Stimulated activated CD4-positive, alpha-beta T cell treated with anti-CD3 and anti-CD28 coated beads, Interleukin-4, amount 100 ng/mL, for 24 hours (primary cell): ENCODE data around the gene TFB2M.
"Not testable (repeated sequence)": the region's sequence is repeated elsewhere in the genome, so short reads cannot be mapped to it uniquely, and the experiment has no call there.

Experiments used
- DNase-seq: peaks from one replicate; pipeline ENCODE4 v3.0.0-alpha.2; 2020

Gene TFB2M

DNA sequence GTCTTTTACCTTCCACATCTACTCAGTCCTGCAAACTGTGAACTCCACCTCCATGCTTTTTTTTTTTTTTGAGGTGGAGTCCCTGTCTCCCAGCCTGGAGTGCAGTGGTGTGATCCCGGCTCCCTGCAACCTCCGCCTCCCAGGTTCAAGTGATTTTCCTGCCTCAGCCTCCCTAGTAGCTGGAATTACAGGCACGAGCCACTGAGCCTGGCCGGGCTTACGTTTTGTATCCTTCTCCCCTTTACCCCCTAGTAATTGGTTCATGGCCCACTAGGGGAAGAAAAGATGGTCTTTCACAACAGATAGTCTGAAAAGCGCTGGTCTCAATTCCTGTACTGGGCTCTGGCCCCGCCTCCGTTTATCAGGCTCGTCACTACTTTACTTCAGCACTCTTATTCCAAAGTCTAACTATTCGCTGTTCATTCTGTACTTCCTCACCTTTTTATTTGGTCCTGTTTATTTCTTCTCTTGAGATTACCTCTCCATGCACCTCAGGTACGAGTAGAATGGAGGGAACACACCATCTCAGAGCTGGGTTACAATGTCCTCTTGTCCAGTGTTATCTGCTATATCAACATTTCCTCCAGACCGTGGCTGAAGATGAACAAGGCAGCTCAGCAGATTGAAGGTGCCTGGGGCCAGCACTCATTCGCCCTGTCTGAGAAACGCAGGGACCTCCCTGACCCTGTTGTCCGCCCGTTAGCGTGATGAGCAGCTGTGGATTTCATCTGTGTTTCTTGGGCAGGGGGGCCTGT lies 16.4 kb upstream of the TFB2M start:
- DNase-seq = no peak

- DNase-seq = no peak
Measured at GRCh38 chr1:246580497-246581370, 14.7 kb upstream of the TFB2M start.

- no peak for DNase-seq
Measured at GRCh38 chr1:246579818-246580217, 13.8 kb upstream of the TFB2M start.

DNA sequence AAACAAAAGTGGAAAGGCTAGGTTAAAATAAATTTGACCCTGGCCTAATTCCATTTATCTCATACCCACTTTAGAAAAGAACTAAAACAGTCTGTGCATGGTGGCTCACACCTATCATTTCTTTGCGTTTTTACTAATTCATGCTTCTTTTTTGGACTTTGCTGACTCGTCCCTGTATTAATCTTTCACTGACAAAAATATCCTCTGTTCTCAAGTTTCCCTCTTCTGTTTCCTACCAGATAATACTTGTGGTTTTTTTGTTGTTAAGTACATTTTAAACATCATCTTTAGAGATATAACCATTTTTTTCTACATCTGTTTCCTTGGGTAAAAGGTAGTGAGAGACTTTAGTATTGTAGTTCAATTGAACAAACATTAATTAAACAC lies 11.7 kb upstream of the TFB2M start:
- DNase-seq = no peak

- no peak for DNase-seq
Measured at GRCh38 chr1:246577082-246577719, 11.1 kb upstream of the TFB2M start.

GRCh38 chr1:246576709-246577032 lies 10.6 kb upstream of the TFB2M start:
- DNase-seq = no peak

GRCh38 chr1:246573491-246573890 lies 7.4 kb upstream of the TFB2M start:
- no peak for DNase-seq

DNA sequence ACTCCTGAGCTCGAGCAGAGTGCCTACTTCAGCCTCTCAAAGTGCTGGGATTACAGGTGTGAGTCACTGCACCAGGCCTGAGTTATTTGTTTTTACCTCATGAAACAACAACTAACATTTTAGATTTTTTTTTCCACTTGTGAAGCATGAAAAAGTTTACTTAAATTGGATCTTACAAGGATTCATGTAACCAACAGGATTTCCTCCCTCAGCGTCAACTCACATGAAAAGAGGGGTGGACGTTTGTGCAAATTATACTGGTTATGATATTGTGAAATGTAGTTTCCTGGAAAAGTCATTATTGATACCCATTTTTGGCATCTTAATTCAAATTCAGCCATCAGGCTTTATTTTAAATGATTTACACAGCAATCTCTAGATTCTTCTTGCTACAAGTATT lies 6.7 kb upstream of the TFB2M start:
- DNase-seq = no peak

- DNase-seq = no peak
Measured at GRCh38 chr1:246571953-246572352, 5.9 kb upstream of the TFB2M start.

DNA sequence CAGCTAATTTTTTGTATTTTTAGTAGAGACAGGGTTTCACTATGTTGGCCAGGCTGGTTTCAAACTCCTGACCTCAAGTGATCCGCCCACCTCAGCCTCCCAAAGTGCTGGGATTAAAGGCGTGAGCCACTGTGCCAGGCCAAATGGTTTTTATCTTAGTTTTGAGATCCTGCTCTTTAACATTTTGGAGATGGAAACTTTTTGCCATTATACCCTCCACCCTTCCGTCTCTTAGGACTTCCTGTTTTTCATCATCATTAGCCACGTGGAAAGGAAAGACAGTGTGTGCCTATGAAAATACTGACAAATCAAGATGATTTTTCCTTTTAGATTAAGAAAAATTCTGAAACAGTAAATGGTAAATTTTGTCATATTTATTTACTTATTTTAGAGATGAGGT lies 5.2 kb upstream of the TFB2M start:
- DNase-seq = not testable (repeated sequence)

GRCh38 chr1:246569248-246570238 lies 3.5 kb upstream of the TFB2M start:
- peak; percentile 38 for DNase-seq

GRCh38 chr1:246567646-246568235 lies 1.7 kb upstream of the TFB2M start:
- no peak for DNase-seq

DNA sequence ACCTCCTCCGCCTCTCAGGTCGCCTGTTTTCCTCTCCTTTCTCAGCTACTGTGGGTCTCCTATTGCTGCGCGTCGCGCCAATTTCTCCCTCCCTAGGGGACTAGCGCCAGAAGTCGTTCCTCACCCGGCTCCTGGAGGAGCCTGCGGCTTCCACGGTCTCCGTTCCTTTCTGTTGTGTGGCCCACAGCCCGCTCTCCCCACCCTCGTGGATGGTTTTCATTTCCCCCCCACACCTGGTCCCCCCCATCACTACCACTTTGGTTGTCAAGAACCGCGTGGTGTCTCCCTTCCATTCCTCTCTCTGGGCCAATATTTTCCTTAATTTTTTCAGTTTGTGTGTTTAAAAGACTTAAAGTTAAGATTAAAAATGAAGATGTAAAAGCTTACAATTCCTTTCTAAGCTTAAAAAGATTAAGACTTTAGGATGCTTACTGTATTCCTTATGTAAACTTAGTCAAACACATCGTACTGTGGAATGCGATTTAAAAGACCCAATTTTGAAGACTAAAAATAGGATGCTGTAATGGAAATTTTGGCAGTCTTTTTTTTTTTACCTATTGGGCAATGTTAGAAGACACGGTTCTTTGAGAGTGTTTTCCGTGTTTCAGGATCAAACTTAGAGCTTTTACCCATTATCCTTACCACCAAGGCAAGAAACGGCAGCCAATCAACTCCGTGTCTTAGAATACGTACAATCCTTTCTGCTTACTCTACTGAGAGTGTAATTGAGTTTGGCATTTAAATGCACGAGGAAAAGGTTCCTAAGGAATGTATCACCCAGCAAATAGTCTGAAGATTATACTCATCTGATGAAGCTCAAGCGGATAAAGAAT lies 968 bp upstream of the TFB2M start:
- DNase-seq = peak; percentile 51

DNA sequence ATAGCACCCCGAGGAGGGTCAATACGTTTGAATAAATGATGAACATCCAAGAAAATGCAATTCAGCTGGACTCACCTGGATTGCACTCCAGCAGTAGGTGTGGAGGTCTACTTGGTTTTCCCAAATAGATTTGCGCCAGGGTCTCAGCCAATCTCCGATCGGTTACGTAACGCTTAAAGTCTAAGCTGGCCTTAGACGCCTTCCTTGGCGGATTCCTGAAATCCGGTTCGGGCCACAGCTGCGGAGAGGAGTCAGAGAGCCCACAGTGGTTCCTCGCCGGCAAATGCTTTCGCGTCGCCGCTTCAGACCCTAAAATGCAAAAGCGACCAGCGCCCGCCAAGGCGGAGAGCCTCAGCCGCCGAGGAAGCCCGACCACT lies 322 bp downstream of the TFB2M start:
- DNase-seq = no peak

GRCh38 chr1:246564839-246565750 lies 966 bp downstream of the TFB2M start:
- DNase-seq = no peak

- not testable (repeated sequence) for DNase-seq
Measured at GRCh38 chr1:246560833-246561232, 5.2 kb downstream of the TFB2M start.

DNA sequence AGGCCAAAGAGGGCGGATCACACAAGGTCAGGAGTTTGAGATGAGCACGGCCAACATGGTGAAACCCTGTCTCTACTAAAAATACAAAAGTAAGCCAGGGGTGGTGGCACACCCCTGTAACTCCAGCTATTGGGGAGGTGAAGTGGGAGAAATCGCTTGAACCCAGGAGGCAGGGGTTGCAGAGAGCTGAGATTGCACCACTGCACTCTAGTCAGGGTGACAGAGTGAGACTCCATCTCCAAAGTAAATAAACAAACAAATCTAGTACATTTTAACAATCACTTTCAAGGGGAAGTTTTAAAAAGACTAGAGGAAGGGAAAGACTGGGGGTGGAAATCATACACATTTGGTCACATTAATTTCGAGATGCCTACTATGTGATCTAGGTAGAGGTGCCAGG lies 6.8 kb downstream of the TFB2M start:
- DNase-seq = no peak

DNA sequence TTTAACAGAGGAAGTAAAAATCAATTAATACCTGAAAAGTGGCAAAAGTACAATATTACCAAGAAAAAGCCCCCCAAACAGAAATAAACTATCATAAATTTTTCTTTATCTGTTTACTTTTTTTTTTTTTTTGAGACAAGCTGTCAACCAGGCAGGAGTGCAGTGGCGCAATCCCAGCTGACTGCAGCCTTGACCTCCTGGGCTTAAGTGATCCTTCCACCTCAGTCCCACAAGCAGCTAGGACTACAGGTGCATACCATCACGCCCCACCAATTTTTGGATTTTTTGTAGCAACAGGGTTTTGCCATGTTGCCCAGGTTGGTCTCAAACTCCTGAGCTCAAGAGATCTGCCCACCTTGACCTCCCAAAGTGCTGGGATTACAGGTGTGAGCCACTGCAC lies 8.0 kb downstream of the TFB2M start:
- DNase-seq = no peak

DNA sequence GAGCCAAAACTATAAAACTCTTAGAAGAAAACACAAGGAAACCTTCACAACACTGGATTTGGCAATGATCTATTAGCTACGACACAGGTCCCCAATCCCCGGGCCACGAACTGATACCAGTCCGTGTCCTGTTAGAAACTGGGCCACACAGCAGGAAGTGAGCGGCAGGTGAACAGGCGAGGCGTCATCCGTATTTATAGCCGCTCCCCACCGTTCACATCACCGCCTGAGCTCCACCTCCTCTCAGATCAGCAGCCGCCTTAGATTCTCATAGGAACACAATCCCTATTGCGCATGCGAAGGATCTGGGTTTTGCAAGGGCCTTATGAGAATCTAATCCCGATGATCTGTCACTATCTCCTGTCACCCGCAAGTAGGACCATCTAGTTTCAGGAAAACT lies 11.9 kb downstream of the TFB2M start:
- DNase-seq = no peak

DNA sequence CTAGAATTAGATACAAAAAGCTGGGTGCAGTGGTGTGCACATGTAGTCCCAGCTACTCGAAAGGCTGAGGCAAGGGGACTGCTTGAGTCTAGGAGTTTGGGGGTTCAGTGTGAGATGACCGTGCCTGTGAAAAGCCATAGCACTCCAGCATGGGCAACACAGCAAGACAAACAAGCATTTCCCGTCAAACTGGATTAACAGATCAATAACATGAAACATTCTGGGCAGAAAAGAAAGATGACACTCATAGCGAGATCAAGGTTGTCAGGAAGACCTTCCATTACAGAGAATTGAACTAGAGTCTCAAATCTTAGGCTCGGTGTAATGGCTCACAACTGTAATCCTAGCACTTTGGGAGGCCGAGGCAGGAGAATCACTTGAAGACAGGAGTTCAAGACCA lies 14.0 kb downstream of the TFB2M start:
- DNase-seq = no peak
